NB4 (cell line): ENCODE measurements around the gene CSTA.
A peak's percentile ranks its signal among the peaks of the same experiment; 100 is the strongest.

ENCODE experiments used
- DNase-seq: peaks from one replicate; pipeline ENCODE4 v3.0.0; 2010; ENCODE audit warnings: low read depth
- H3K4me3 ChIP-seq: one replicate; pipeline ENCODE4 v1.5.1; 2011; ENCODE audit warnings: mild to moderate bottlenecking, low read depth, low read length, moderate library complexity
- CTCF ChIP-seq: IDR thresholded peaks from one replicate; pipeline ENCODE4 v1.5.1; 2012; ENCODE audit warnings: low read depth, low read length
- MAX ChIP-seq: IDR thresholded peaks from 2 replicates; pipeline ENCODE4 v1.6.1; 2011; ENCODE audit warnings: low read depth, low read length
- MYC ChIP-seq: IDR thresholded peaks from 2 replicates; pipeline ENCODE4 v1.6.1; 2011; ENCODE audit warnings: low read depth, low read length
- POLR2A ChIP-seq: IDR thresholded peaks from 2 replicates; pipeline ENCODE4 v1.6.1; 2011; ENCODE audit warnings: mild to moderate bottlenecking; ENCODE audit not compliant: insufficient read length; ENCODE audit errors: extremely low read depth

Gene CSTA

GRCh38 chr3:122325769-122326168, 721 bp downstream of the CSTA start:
- TF ChIP-seq MYC (no peak), MAX (no peak), CTCF (no peak), POLR2A (no peak)
- no peak for DNase-seq
- peak overlapping the region; percentile 69 for H3K4me3 ChIP-seq

GRCh38 chr3:122331886-122332285, 6.8 kb downstream of the CSTA start:
- DNase-seq: no peak
- H3K4me3 ChIP-seq: no peak overlapping the region
- TF ChIP-seq CTCF (no peak), MAX (no peak), POLR2A (no peak), MYC (no peak)

GRCh38 chr3:122332551-122332950, 7.5 kb downstream of the CSTA start:
- no peak overlapping the region for H3K4me3 ChIP-seq
- TF ChIP-seq MAX: no peak
- no peak for TF ChIP-seq CTCF
- TF ChIP-seq POLR2A: no peak
- TF ChIP-seq MYC: no peak
- DNase-seq: no peak

- no peak for DNase-seq
- TF ChIP-seq MAX (no peak), POLR2A (no peak), CTCF (no peak), MYC (no peak)
These were observed 17.8 kb downstream of the CSTA start for GRCh38 chr3:122342803-122343202.

GRCh38 chr3:122343654-122344053, 18.6 kb downstream of the CSTA start:
- TF ChIP-seq POLR2A (no peak), MYC (no peak), CTCF (no peak), MAX (no peak)
- DNase-seq: no peak
- no peak overlapping the region for H3K4me3 ChIP-seq

More at GRCh38 chr3:122342803-122343202, 17.8 kb downstream of the CSTA start:
- H3K4me3 ChIP-seq: no peak overlapping the region

- no peak for DNase-seq
- TF ChIP-seq MYC: no peak
- no peak for TF ChIP-seq POLR2A
- no peak for TF ChIP-seq MAX
- no peak for TF ChIP-seq CTCF
- H3K4me3 ChIP-seq: no peak overlapping the region
These were observed 24.1 kb downstream of the CSTA start for GRCh38 chr3:122349171-122349570.
